ENCODE results near the gene UBE2Q2.
"Not testable (repeated sequence)": the region's sequence is repeated elsewhere in the genome, so short reads cannot be mapped to it uniquely, and the experiment has no call there.

UBE2Q2 gene

GRCh38 chr15:75842722-75843677, at the start of gene UBE2Q2:
UBE2Q2 (plus strand) TSS chr15:75843447; CDS start chr15:75843667, 220 bp downstream.
- peak; percentile 56 to 74 (median 62) for DNase-seq

DNA sequence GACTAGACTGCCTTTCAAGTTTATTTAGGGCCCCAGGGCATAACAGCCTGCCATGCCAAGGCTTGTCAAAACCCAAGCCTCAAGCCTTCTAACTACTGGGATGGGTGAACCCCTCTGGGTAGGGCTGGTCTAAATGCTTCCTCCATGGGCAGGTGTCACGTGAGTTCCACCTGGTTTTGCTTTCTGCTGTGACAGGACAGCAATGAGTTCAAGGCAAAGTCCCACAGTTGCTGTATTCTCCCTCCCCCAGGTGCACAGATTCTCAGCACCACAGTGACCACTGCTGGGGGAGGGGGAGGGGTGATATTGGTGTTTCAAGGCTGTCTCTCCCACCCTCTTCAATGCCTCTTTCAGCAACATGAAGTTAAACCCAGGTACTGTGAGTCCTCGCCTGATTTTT, 46.9 kb upstream of the UBE2Q2 start:
- no peak for DNase-seq

GRCh38 chr15:75797146-75797545, 46.1 kb upstream of the UBE2Q2 start:
- DNase-seq, result not testable (repeated sequence)

DNA sequence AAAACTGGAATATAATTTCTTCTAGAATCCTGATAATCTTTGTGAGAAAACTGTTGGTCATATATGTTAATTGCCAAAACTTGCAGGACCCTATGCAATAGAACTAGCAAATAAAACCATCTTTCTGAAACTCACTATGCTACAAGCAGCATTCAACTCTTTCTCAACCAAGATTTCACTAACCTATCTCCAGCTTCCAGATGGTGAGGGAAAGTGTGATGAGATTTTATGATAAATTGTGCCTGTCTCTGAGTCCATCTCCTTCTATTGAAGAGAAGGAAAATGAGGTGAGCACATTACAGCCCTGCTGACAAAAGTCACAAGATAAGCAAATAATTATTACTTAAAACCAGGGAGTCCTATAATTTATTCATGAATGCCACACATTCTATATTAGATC, 44.1 kb upstream of the UBE2Q2 start:
- DNase-seq, result no peak

DNA sequence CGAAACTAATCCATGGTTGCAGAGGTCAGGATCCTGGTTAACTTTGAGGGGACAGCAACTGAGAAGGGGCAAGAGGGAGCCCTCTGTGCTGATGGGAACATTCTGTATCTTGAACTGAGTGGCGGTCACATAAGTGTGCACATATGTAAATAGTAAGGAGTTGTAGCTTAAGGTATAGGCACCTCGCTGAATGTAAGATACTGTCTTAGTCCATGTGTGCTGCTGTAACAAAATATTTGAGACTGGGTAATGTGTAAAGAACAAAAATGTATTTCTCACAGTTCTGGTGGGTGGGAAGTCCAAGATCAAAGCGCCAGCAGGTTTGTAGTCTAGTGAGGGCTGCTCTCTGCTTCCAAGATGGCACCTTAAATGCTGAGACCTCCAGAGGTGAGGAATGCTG, 42.8 kb upstream of the UBE2Q2 start:
- DNase-seq, result not testable (repeated sequence)

DNA sequence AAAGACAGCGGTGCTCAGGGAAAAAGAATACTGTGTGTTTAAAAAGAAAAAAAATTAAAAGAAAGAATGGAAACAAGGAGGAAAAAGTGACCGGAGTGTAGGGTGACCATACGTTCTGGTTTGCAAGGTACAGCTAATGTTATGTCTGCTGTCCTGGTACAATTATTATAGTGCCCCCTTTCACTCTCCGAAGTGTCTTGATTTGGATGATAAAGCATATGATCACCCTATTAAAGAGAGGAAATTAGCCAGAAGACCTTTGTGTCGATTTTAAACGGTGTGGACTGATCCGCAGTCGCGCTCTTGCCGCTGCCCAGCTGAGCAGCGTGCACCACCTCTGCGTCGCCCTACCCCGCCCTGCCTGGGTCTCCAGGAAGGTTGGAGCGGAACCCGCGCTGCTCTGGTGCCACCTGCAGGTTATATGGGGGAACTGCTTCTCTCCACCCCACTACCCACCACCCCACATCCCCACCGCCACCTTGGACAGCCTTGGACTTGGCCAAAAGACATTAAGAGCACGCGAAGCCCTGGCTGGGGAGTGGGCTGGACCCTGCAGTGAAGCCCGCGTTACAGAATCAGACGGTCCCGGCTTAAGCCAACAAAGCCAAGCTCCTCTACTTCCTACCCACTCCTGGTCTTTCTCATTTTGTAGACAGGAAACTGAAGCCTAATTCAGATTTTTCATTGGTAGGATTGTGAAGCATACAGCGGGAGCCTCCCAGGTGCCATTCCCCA, 41.2 kb upstream of the UBE2Q2 start:
- DNase-seq, result peak; percentile 46 to 82 (median 66)

GRCh38 chr15:75807486-75807885, 35.8 kb upstream of the UBE2Q2 start:
- not testable (repeated sequence) for DNase-seq

DNA sequence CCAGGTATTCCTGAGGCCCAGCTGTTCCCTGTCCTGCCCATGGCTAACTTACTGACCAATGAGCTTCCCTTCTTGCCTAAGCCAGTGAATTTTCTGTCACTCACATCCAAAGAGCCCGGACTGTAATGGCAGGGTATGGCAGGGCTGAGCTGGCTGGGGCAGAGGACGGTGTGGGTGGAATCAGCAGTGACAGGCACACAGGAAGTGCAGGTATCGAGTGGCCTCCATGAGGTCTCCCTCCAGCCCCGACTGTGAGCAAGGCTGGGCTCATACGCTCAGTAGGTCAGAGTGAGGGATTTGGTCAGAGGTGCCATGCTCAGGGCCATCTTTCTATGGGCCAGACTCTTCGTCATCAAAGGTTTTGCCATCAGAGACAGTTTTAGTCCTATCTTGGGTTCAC, 35.2 kb upstream of the UBE2Q2 start:
- not testable (repeated sequence) for DNase-seq

DNA sequence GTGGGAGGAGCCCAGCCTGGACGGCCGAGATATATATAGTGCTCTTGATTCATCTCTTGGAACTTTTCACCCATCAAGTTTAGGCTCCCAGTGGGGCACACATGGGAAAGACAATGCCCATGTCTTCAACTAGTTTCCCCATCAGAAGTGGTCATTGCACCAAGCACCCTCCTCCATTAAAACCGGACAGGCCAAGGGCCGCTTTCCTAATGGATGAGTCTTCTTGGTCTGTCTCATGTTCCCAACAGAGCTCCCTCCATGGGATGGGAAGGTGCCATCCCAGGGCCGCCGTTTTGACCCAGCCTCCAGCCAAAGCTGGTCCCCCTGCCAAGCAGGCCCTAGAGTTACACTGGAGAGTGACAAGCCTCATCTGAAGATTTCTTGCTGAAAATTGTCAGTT, 34.7 kb upstream of the UBE2Q2 start:
- no peak for DNase-seq

DNA sequence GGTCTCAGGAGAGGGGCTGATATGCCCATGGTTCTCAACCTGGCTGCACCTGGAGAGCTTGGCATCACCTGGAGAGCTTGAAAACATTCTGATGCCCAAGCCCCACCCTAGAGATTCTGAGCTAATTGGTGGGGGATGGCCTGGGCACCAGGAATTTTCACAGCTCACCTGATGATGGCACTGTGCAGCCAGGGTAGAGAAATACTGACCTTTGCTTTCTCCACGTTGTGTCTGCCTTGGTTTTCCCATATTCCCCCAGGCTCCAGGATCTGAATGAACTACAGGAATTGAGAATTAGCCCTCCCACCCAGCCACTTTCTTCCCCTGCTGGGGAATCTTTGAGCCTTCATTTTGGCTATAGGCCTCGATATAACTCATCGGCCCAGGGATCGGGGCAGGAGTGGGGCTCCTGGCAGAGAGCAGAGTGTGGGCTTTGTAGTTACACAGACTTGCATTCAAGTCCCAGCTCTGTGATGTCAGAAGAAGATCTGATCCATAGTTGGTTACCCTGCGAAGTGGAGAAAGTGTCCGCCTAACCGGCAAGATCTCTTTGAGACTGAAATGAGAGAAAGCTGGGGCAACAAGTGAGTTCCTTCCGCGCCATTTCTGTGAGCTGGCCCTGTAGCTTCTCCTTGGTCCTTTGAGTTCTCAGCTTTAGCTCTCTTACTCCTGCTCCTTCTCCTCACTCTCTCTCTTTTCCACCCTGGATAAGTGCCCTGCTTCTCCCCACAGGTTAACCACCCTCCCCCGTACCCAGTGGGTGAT, 33.1 kb upstream of the UBE2Q2 start:
- DNase-seq, result no peak

GRCh38 chr15:75810874-75811498, 32.3 kb upstream of the UBE2Q2 start:
- no peak for DNase-seq

DNA sequence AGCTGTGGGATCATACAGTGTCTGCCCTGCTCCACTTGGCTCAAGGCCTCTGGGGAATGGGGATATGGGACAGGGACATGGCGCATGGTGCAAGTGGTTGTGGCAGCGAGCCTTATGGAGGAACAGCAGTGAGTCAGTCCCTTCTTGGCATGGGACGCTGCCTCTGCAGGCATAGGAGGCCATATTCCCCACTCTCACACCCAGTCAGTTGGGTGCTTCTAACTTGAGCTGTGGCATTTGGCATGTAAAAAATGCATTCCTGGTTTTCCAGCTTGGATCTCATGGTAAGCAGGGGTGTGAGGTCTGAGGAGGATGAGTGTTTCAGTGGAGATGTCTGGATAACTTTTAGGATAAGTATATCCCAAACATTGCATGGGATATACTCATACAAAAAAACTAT, 31.6 kb upstream of the UBE2Q2 start:
- no peak for DNase-seq

- no peak for DNase-seq
Observed at GRCh38 chr15:75814794-75815193, 28.5 kb upstream of the UBE2Q2 start.

DNA sequence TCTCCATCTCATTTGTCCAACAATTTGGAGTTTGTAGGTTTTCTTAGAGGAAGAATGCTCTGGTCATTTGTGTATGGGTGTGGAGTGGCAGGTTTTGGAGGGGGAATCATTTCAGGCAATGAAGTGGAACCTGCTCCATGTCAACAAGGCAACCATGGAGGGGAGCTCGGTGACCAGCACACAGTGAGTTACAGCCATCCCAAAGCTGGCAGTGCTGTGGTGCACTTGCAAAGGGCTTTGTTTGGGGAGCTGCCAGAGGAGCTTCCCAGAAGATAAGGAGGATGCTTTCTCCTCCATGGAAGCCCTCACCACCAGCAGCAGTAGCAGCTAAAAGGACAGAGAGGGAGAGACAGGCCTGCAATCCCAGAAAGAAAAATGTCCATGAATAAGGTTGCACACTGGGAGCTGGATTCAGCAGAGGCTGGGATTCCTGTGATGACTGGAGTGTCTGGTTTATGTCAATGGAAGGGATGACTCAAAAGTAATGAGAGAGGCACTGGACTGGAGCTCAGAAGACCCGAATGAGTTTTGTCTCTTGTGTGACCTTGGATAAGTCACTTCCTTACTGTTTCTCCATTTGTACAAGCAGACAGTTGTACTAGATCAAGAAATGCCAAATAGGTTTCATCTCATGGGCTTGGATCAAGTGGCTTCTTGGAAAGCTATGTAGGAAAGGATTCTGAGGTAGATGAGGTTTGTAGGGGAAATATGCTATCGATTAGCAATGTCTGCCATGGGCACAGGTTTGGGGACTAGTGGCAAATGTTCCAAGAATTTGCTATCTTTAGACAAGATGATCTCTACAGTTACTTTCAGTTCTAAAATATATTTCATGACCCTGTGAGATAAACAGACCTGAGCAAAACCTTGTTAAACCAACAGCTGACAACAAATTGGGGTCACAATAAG, 27.2 kb upstream of the UBE2Q2 start:
- DNase-seq, result no peak

GRCh38 chr15:75817138-75817935, 25.9 kb upstream of the UBE2Q2 start:
- no peak for DNase-seq

- DNase-seq, result no peak
Observed at GRCh38 chr15:75820206-75820605, 23.0 kb upstream of the UBE2Q2 start.

GRCh38 chr15:75821786-75822345, 21.4 kb upstream of the UBE2Q2 start:
- DNase-seq, result no peak

- no peak for DNase-seq
Observed at GRCh38 chr15:75822685-75823278, 20.5 kb upstream of the UBE2Q2 start.

DNA sequence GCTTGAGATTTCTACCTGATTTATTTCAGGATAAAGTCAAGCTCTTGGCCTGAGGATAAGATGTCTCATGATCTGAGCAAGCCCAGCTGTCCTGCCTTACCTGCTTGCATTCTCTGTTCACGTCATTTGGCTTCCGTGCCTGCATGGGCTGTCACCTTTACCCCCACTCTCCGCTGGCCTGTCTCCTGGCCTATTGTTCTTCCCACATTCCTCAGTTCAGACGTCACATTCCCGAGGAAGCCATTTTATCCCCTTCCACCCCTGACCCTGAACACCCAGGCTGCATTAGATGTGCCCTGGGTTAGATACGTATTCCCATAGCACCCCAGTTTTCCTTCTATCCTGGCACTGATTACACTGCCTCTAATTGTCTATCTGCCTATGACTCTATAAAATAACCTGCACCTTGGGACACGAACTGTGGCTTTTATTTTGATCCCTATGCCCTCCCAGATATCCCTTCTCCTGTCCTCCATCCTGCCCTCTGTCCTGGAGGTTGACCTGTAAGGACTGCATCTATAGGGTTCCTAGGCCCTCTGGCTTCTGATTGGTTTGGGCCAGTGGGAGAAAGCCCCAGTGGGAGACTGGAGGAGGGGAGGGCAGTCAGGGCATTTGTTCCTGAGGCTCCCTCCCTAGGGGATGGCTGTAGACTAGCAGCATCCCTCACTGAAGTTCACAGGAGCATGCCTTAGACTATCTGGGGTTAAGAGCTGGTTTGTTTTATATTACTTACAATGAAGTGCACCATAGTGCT, 19.2 kb upstream of the UBE2Q2 start:
- no peak for DNase-seq

Measured in stimulated activated naive CD4-positive, alpha-beta T cell (primary cell).